ENCODE results near the gene C1R.

Gene C1R

GRCh38 chr12:7092229-7092985 is at the start of gene C1R:
TSS of gene C1R (minus strand) at chr12:7092445. CDS start at chr12:7092388, 57 bp downstream.
- peak; percentile 45 for DNase-seq (ENCODE audit: low read depth, low spot score)

GRCh38 chr12:7141351-7142005 is 49.2 kb upstream of the C1R start:
- DNase-seq (ENCODE audit: low read depth, low spot score) = no peak

GRCh38 chr12:7139200-7139599 is 47.0 kb upstream of the C1R start:
- DNase-seq (ENCODE audit: low read depth, low spot score) = no peak

- no peak for DNase-seq (ENCODE audit: low read depth, low spot score)
Measured at GRCh38 chr12:7137908-7138307, 45.7 kb upstream of the C1R start.

- no peak for DNase-seq (ENCODE audit: low read depth, low spot score)
Measured at GRCh38 chr12:7136676-7137075, 44.4 kb upstream of the C1R start.

- no peak for DNase-seq (ENCODE audit: low read depth, low spot score)
Measured at GRCh38 chr12:7136071-7136470, 43.8 kb upstream of the C1R start.

GRCh38 chr12:7134396-7135166 is 42.3 kb upstream of the C1R start:
- DNase-seq (ENCODE audit: low read depth, low spot score) = no peak

GRCh38 chr12:7131502-7131866 is 39.2 kb upstream of the C1R start:
- no peak for DNase-seq (ENCODE audit: low read depth, low spot score)

GRCh38 chr12:7130701-7131501 is 38.7 kb upstream of the C1R start:
- no peak for DNase-seq (ENCODE audit: low read depth, low spot score)

- peak; percentile 72 for DNase-seq (ENCODE audit: low read depth, low spot score)
Measured at GRCh38 chr12:7129872-7130691, 37.8 kb upstream of the C1R start, which contains the start of gene CLSTN3. TSS of gene CLSTN3 (plus strand) at chr12:7130371. CDS start at chr12:7130649, 278 bp downstream.

- DNase-seq (ENCODE audit: low read depth, low spot score) = no peak
Measured at GRCh38 chr12:7129287-7129871, 37.1 kb upstream of the C1R start.

- DNase-seq (ENCODE audit: low read depth, low spot score) = no peak
Measured at GRCh38 chr12:7128681-7129286, 36.5 kb upstream of the C1R start, which contains the start of gene RBP5. TSS of gene RBP5 (minus strand) at chr12:7128889. CDS start at chr12:7128775, 114 bp downstream.

GRCh38 chr12:7127916-7128626 is 35.8 kb upstream of the C1R start:
- DNase-seq (ENCODE audit: low read depth, low spot score) = no peak

- no peak for DNase-seq (ENCODE audit: low read depth, low spot score)
Measured at GRCh38 chr12:7125632-7126227, 33.5 kb upstream of the C1R start.

GRCh38 chr12:7123806-7124522 is 31.7 kb upstream of the C1R start:
- no peak for DNase-seq (ENCODE audit: low read depth, low spot score)

GRCh38 chr12:7122811-7123769 is 30.8 kb upstream of the C1R start:
- no peak for DNase-seq (ENCODE audit: low read depth, low spot score)

- no peak for DNase-seq (ENCODE audit: low read depth, low spot score)
Measured at GRCh38 chr12:7121324-7121723, 29.1 kb upstream of the C1R start.

Measured in activated CD4-positive, CD25-positive, alpha-beta regulatory T cell treated with anti-CD3 and anti-CD28 coated beads, Interleukin-2, amount 50 U/mL, for 16 hours (primary cell).